Measurements from ENCODE around the gene CELF4.

The CELF4 gene

DNA sequence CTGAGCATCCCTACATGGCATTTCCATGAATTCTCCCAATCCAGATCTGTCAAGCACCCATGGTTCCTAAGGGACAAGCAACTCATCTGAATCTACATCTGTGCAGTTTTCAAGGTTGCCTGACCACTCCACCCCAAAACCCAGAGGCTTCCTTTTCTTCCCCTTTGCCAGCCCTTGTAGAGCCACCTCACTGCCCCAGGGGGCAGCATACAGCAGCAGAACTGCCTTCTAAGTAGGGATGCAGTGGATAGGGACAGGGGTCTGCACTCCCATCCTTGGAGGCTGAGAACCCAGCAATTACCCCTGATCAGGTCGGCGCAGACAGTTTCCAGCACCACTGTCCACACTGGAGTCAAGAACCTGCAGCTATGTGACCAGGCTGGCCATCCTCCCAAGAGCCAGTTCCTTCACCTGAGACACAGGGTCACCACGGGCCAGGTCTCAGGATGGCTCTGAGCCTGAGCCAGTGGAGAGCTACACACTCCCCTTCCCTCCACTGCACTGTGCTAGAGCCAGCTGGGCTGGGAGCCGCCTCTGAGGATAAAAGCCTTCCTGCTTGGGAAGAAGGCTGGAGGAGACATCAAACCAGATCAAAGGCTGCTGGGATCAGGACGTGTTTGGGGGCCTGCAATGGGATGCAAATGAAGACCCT, 283.1 kb downstream of the CELF4 start:
- Histone ChIP-seq H3K9me3 (ENCODE audit: low read depth, low read length) (no peaks in the 10 kb centered on the region), H3K9ac (ENCODE audit: insufficient read length) (no peak overlapping the region), H3K36me3 (ENCODE audit: insufficient read depth, low read length) (no peaks in the 10 kb centered on the region), H3K4me3 (no peak overlapping the region), H3K27ac (no peak overlapping the region)
- TF ChIP-seq FOXP2 (optimal IDR thresholded peaks at IDR 0.05; ENCODE audit: control extremely low read depth, extremely low read length, insufficient read depth) (no peak), POLR2AphosphoS5 (IDR thresholded peaks at IDR 0.05; ENCODE audit: borderline replicate concordance, low read depth, low read length) (no peak), EZH2 (IDR thresholded peaks at IDR 0.05) (no peak)
- no peak for DNase-seq (ENCODE audit: low read depth, low spot score)

DNA sequence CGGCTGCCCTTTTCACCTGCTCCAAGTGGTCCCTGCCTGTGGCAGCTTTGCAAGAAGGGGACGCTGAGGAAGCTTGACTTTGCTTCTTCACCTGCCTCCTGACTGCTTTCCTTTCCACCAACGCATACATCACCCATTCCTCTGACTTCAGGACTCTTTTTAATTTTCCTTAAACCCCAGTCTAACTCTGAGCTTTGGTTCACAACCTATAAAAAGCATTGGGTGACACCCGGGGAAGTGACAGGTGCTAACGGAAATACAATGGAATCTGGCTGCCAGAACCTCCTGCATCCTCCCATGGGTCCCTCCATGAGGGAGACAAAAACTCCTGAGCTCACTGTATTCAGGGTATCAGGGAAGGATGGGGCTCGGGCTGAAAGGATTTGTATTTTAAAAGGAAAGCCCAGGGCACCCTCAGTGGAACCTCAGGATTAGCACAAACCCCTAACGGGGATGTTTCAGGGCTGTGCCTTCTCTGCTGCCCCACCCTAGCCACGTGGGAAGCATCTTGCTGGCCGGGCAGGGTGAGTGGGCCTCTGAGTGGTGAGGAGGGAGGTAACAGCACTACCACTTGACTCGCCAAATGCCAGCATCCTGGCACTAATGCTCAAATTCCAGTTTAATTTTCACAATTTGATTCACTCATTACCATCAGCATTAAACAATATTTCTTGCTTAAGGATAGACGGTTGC, 284.8 kb downstream of the CELF4 start:
- TF ChIP-seq FOXP2 (optimal IDR thresholded peaks at IDR 0.05; ENCODE audit: control extremely low read depth, extremely low read length, insufficient read depth) (no peak), EZH2 (IDR thresholded peaks at IDR 0.05) (no peak), POLR2AphosphoS5 (IDR thresholded peaks at IDR 0.05; ENCODE audit: borderline replicate concordance, low read depth, low read length) (no peak)
- Histone ChIP-seq H3K36me3 (ENCODE audit: insufficient read depth, low read length) (no peaks in the 10 kb centered on the region), H3K9ac (ENCODE audit: insufficient read length) (no peak overlapping the region), H3K27ac (no peak overlapping the region), H3K9me3 (ENCODE audit: low read depth, low read length) (no peaks in the 10 kb centered on the region), H3K4me3 (no peak overlapping the region)
- DNase-seq (ENCODE audit: low read depth, low spot score): no peak

DNA sequence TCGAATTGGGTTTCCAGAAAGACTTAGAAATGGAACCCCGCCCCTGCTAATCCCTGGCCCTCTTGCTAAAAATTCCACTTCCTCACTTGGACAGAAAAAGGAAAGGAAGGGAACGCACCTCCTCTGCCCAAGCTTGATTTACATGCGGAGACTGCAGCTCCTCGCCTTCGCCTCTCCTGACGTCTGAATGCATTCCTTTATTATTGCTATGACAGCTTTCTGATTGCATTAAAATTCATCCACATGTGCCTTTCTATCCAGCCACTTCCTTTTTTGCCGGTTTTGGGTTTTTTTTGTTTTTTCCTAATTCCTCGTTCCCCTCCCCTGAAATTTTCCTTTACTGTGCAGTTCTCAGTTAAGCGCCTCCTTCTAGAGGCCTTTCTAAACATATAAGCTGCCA, 287.8 kb downstream of the CELF4 start:
- no peak for DNase-seq (ENCODE audit: low read depth, low spot score)
- no peak overlapping the region for H3K4me3 ChIP-seq
- TF ChIP-seq POLR2AphosphoS5 (IDR thresholded peaks at IDR 0.05; ENCODE audit: borderline replicate concordance, low read depth, low read length) (no peak), FOXP2 (optimal IDR thresholded peaks at IDR 0.05; ENCODE audit: control extremely low read depth, extremely low read length, insufficient read depth) (no peak), EZH2 (IDR thresholded peaks at IDR 0.05) (no peak)
- no peak overlapping the region for H3K9ac ChIP-seq (ENCODE audit: insufficient read length)
- no peaks in the 10 kb centered on the region for H3K9me3 ChIP-seq (ENCODE audit: low read depth, low read length)
- no peaks in the 10 kb centered on the region for H3K36me3 ChIP-seq (ENCODE audit: insufficient read depth, low read length)
- H3K27ac ChIP-seq: no peak overlapping the region

DNA sequence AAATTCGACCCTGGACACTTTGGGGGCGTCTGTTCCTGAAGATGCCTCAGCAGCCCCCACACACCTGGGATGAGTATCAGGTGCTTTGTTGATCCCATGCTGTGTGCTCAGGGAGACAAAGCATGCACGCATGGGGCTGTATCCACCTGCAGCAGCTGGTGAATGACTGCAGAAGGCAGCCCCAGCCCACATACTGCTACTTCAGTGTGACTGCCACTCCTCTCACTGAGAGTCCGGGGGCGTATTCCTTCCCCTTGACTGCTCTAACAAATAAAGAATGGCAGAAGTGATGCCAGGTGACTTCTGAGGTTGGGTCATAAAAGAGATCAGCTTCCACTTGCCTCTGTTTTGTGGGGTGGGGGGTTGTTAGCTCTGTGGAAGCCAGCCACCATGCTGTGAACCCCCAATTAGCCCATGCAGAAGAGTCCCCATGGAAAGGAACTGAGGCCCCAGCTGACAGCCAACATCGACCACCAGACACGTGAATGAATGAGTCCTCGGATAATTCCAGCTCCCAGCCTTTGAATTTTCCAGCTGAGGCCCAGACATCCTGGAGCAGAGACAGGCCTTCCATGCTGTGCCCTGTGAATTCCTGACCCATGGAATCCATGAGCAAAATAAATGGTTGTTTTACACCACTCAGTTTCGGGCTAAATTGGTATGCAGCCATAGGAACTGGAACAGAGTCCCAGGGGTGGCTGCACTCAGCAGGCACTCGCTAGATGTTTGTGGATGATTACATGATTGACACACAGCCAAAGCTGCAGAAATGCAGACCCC, 289.3 kb downstream of the CELF4 start:
- no peak overlapping the region for H3K27ac ChIP-seq
- no peaks in the 10 kb centered on the region for H3K36me3 ChIP-seq (ENCODE audit: insufficient read depth, low read length)
- H3K4me3 ChIP-seq: no peak overlapping the region
- no peaks in the 10 kb centered on the region for H3K9me3 ChIP-seq (ENCODE audit: low read depth, low read length)
- no peak for DNase-seq (ENCODE audit: low read depth, low spot score)
- no peak overlapping the region for H3K9ac ChIP-seq (ENCODE audit: insufficient read length)
- TF ChIP-seq POLR2AphosphoS5 (IDR thresholded peaks at IDR 0.05; ENCODE audit: borderline replicate concordance, low read depth, low read length) (no peak), EZH2 (IDR thresholded peaks at IDR 0.05) (no peak), FOXP2 (optimal IDR thresholded peaks at IDR 0.05; ENCODE audit: control extremely low read depth, extremely low read length, insufficient read depth) (no peak)

DNA sequence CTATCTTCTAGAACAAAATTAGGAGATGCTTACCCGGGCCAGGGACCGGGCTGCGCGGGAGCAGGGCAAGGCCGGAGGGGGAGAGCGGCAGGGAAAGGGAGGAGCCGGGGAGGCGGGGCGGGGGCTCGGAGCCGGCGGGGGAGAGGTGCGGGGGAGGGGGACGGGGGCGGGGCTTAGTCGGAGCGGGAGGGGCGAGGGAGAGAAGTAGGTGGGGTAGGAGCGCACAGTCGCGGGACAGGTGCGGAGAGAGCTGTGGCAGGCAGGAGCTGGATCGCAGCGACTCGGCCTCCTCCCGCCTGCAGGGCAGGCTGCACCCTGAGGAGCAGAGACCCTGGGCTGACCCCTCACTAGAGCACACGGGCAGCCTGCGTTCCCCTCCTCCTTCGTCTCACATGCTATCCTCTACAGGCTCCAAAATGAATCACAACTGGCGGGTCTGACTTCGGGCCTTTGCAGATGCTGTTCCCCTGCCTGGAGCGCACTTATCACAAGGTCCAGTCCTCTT, 290.3 kb downstream of the CELF4 start:
- TF ChIP-seq EZH2 (IDR thresholded peaks at IDR 0.05) (no peak), POLR2AphosphoS5 (IDR thresholded peaks at IDR 0.05; ENCODE audit: borderline replicate concordance, low read depth, low read length) (no peak), FOXP2 (optimal IDR thresholded peaks at IDR 0.05; ENCODE audit: control extremely low read depth, extremely low read length, insufficient read depth) (no peak)
- no peak overlapping the region for H3K4me3 ChIP-seq
- no peak for DNase-seq (ENCODE audit: low read depth, low spot score)

DNA sequence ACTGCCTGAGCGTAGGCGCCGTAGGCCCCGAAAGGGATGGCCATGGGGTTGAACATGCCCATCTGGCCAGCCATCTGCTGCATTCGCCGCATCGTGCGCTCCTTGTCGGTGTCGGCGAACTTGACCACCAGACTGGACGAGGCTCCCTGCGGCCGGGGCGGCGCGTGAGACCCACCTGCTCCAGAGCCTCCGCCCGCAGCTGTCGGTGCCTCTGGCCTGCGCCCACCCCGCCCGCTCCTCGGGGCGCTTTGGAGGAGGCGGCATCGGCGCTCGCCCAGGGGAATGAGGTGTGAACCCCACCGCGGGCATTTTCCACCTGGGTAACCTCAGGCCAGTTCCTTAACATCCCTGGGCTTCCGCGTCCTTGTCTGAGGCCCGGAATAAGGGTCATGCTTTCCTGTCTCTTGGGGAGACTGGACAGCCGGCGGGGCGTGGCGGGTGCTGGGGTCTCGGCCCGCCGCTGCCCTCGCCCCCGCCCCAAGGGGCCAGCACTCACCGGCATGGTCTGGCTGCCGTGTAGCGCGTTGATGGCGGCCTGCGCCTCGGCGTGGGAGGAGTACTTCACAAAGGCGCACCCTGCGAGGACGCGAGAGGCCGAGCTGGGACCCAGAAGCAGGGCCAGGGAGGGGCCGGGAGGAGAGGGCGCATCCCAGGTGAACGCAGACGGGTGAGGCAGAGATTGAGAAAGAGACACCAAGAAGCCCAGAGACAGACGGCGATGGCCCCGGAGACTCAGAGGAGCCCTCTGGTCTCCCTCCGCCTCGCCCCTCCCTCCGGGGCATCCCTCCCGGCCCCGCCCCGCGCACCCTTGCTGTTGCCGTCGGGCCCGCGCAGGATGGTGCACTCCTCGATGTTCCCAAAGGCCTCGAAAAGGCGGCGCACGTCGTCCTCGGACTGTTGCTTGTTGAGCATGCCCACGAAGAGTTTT, 291.0 kb downstream of the CELF4 start:
- TF ChIP-seq POLR2AphosphoS5 (IDR thresholded peaks at IDR 0.05; ENCODE audit: borderline replicate concordance, low read depth, low read length) (no peak), FOXP2 (optimal IDR thresholded peaks at IDR 0.05; ENCODE audit: control extremely low read depth, extremely low read length, insufficient read depth) (no peak), EZH2 (IDR thresholded peaks at IDR 0.05) (no peak)
- no peak for DNase-seq (ENCODE audit: low read depth, low spot score)
- Histone ChIP-seq H3K4me3 (no peak overlapping the region), H3K36me3 (ENCODE audit: insufficient read depth, low read length) (no peaks in the 10 kb centered on the region), H3K27ac (no peak overlapping the region), H3K9me3 (ENCODE audit: low read depth, low read length) (no peaks in the 10 kb centered on the region), H3K9ac (ENCODE audit: insufficient read length) (no peak overlapping the region)

More for the DNA sequence above, 290.3 kb downstream of the CELF4 start:
- Histone ChIP-seq H3K36me3 (ENCODE audit: insufficient read depth, low read length) (no peaks in the 10 kb centered on the region), H3K9ac (ENCODE audit: insufficient read length) (no peak overlapping the region), H3K27ac (no peak overlapping the region), H3K9me3 (ENCODE audit: low read depth, low read length) (no peaks in the 10 kb centered on the region)

DNA sequence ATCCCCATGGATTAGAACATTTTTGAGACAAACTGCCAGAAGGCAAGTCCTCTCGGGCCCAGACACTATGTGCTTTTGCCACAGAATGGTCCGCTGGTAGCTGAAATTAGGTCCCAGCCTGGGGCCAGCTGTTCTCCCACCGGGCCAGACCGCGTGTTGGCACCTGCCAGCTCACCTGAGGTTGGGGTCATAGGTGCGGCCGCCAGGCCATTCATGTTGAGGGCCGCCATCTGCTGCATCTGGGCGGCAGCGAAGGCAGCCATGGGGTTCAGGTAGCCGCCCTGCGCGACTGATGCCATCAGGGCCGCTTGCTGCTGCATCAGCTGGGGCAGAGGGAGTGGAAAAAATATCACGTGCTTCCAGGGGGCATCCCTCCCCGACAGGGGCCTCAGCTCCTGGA, 292.8 kb downstream of the CELF4 start:
- H3K4me3 ChIP-seq: no peak overlapping the region
- H3K9ac ChIP-seq (ENCODE audit: insufficient read length): no peak overlapping the region
- H3K27ac ChIP-seq: no peak overlapping the region
- no peaks in the 10 kb centered on the region for H3K36me3 ChIP-seq (ENCODE audit: insufficient read depth, low read length)
- H3K9me3 ChIP-seq (ENCODE audit: low read depth, low read length): no peaks in the 10 kb centered on the region
- TF ChIP-seq EZH2 (IDR thresholded peaks at IDR 0.05) (no peak), POLR2AphosphoS5 (IDR thresholded peaks at IDR 0.05; ENCODE audit: borderline replicate concordance, low read depth, low read length) (no peak), FOXP2 (optimal IDR thresholded peaks at IDR 0.05; ENCODE audit: control extremely low read depth, extremely low read length, insufficient read depth) (no peak)
- no peak for DNase-seq (ENCODE audit: low read depth, low spot score)

Measured in SK-N-MC (cell line).